Erythroblast (primary cell): ENCODE measurements around the gene GADD45A.

Source experiments
- GATA1 ChIP-seq: IDR thresholded peaks from 2 replicates; pipeline ENCODE4 v1.6.1; 2011; ENCODE audit warnings: low read depth, mild to moderate bottlenecking, control low read depth, low read length, moderate library complexity
- POLR2A ChIP-seq: IDR thresholded peaks from 2 replicates; pipeline ENCODE4 v1.6.1; 2011; ENCODE audit warnings: mild to moderate bottlenecking, low read length

- no peak for TF ChIP-seq POLR2A
- TF ChIP-seq GATA1 = no peak
Observed at GRCh38 chr1:67645495-67646144, 39.4 kb upstream of the GADD45A start.
